ENCODE measurements around the gene KCNH6. TPM values are rescaled to one million over a fixed set of nuclear protein-coding genes. Genes with fewer than 3 reads are reported as not detected.

Gene KCNH6
- total and polyA plus RNA-seq, 9 of the 15 experiments (the other 6 are each of a cell fraction or from before 2014, with no cell fraction given): not detected

DNA sequence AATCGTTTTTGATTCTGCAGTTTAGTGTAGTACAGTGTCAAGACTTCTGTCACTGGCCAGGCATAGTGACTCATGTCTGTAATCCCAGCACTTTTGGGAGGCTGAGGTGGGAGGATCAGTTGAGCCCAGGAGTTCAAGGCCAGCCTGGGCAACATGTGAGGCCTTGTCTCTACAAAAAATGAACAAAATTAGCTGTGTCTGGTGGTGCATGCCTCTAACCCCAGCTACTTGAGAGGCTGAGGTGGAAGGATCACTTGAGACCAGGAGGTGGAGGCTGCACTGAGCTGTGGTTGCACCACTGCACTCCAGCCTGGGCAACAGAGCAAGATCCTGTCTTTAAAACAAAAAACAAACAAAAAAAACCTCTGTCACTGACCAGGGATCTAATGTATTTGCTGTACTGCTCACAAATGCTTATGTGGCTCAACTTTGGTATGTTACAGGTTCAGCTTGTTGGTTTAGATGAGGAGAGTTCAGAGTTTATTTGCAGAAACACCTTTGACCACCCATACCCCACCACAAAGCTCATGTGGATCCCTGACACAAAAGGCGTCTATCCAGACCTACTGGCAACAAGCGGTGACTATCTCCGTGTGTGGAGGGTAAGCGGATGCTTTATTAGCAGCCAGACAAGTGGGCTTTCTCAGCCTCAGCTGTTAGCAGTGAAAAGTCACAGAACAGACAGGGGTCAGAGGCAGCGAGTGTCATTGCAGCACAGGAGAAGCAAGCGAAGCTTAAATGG is 55.0 kb downstream of the KCNH6 start:
- H3K9me3 ChIP-seq (replicated peaks; ENCODE audit: control insufficient read depth, insufficient read depth, low read depth, low read length): no peaks in the 10 kb centered on the region
- in situ Hi-C loops (cut with MboI): no loop called here
- no peak overlapping the region for H3K9ac ChIP-seq (ENCODE audit: insufficient read depth in 1 of 2, low read depth in 2 of 2, low read length in 2 of 2)
- ATAC-seq (no peak), DNase-seq (ENCODE audit: extremely low read depth in 1 of 4, low spot score in 3 of 4) (no peak), FAIRE-seq (no peak)
- H3K27me3 ChIP-seq (ENCODE audit: control insufficient read depth in 2 of 2, insufficient read depth in 2 of 2, low read length in 2 of 2): no peaks in the 10 kb centered on the region
- BruUV-seq (replicated peaks): no TSS peak
- peak; percentile 57 for TF ChIP-seq ZNF121 (CRISPR knock-in tag; conservative IDR thresholded peaks at IDR 0.05)
- TF ChIP-seq NCOA1 (IDR thresholded peaks at IDR 0.05; ENCODE audit: low read depth): no peak
- no peaks in the 10 kb centered on the region for H3K4me1 ChIP-seq (replicated peaks in 1 of 2; ENCODE audit: control insufficient read depth in 2 of 2, insufficient read depth in 2 of 2, low read length in 2 of 2)
- H3K4me2 ChIP-seq (ENCODE audit: insufficient read depth, low read length): no peak overlapping the region
- WGBS (ENCODE audit: insufficient coverage, low coverage, missing lambda C conversion rate): 79% methylated on average over 7 of the region's 7 CpGs
- intact Hi-C loops (cut with micrococcal nuclease): no loop called here
- no peak overlapping the region for H2AFZ ChIP-seq (ENCODE audit: low read depth, low read length)
- H3K4me3 ChIP-seq: no peak overlapping the region
- H3K9me1 ChIP-seq (ENCODE audit: control insufficient read depth, insufficient read depth, low read length): no peaks in the 10 kb centered on the region
- ChIA-PET POLR2A (interaction anchor here (0.6 to 0.8 kb wide), 3 partner anchors 9 to 28 kb away, joined by 3 read pairs; no protein-coding TSS in a partner anchor), CTCF (ENCODE audit: low intra/inter-chr PET ratio) (no interaction called here)
- peaks cover 5% of the 10 kb centered on the region; the same call in 1 of the 2 replicates for H4K20me1 ChIP-seq (replicated peaks; ENCODE audit: control insufficient read depth, insufficient read depth, low read length)
- H3K36me3 ChIP-seq (ENCODE audit: control insufficient read depth, insufficient read depth, low read length): peaks cover 46% of the 10 kb centered on the region
- peaks cover 35% of the 10 kb centered on the region for H3K79me2 ChIP-seq (ENCODE audit: control insufficient read depth, insufficient read depth, low read length)
- no peak overlapping the region for H3K27ac ChIP-seq (ENCODE audit: extremely low read depth, low read depth, low read length)

GRCh38 chr17:63578769-63579111 is 55.6 kb downstream of the KCNH6 start:
- no peak overlapping the region for H3K9ac ChIP-seq (ENCODE audit: insufficient read depth in 1 of 2, low read depth in 2 of 2, low read length in 2 of 2)
- DNase-seq (ENCODE audit: extremely low read depth in 1 of 4, low spot score in 3 of 4) (no peak), FAIRE-seq (no peak), ATAC-seq (no peak)
- in situ Hi-C loops (cut with MboI): no loop called here
- POLR2A ChIA-PET: interaction anchor here (0.8 kb wide), 2 partner anchors 10 to 33 kb away, joined by 3 read pairs; no protein-coding TSS in a partner anchor
- 70% methylated on average over 5 of the region's 5 CpGs for WGBS (ENCODE audit: insufficient coverage, low coverage, missing lambda C conversion rate)
- CTCF ChIA-PET (ENCODE audit: low intra/inter-chr PET ratio): no interaction called here
- no peaks in the 10 kb centered on the region for H3K4me1 ChIP-seq (replicated peaks in 1 of 2; ENCODE audit: control insufficient read depth in 2 of 2, insufficient read depth in 2 of 2, low read length in 2 of 2)
- no peaks in the 10 kb centered on the region for H3K9me1 ChIP-seq (ENCODE audit: control insufficient read depth, insufficient read depth, low read length)
- H3K79me2 ChIP-seq (ENCODE audit: control insufficient read depth, insufficient read depth, low read length): peaks cover 30% of the 10 kb centered on the region
- H3K4me3 ChIP-seq: no peak overlapping the region
- H3K4me2 ChIP-seq (ENCODE audit: insufficient read depth, low read length): no peak overlapping the region
- no peaks in the 10 kb centered on the region for H3K9me3 ChIP-seq (replicated peaks; ENCODE audit: control insufficient read depth, insufficient read depth, low read depth, low read length)
- H4K20me1 ChIP-seq (replicated peaks; ENCODE audit: control insufficient read depth, insufficient read depth, low read length): peaks cover 3% of the 10 kb centered on the region; the same call in 1 of the 2 replicates
- intact Hi-C loops (cut with micrococcal nuclease): no loop called here
- H3K27me3 ChIP-seq (ENCODE audit: control insufficient read depth in 2 of 2, insufficient read depth in 2 of 2, low read length in 2 of 2): no peaks in the 10 kb centered on the region
- no TSS peak for BruUV-seq (replicated peaks)
- H3K27ac ChIP-seq (ENCODE audit: extremely low read depth, low read depth, low read length): no peak overlapping the region
- H2AFZ ChIP-seq (ENCODE audit: low read depth, low read length): no peak overlapping the region
- peaks cover 52% of the 10 kb centered on the region for H3K36me3 ChIP-seq (ENCODE audit: control insufficient read depth, insufficient read depth, low read length)
- no peak for TF ChIP-seq REST (IDR thresholded peaks at IDR 0.05; ENCODE audit: borderline replicate concordance)
- no peak for TF ChIP-seq REST (CRISPR knock-in tag; IDR thresholded peaks at IDR 0.05; ENCODE audit: low read depth)
- TF ChIP-seq, protein P1, sequence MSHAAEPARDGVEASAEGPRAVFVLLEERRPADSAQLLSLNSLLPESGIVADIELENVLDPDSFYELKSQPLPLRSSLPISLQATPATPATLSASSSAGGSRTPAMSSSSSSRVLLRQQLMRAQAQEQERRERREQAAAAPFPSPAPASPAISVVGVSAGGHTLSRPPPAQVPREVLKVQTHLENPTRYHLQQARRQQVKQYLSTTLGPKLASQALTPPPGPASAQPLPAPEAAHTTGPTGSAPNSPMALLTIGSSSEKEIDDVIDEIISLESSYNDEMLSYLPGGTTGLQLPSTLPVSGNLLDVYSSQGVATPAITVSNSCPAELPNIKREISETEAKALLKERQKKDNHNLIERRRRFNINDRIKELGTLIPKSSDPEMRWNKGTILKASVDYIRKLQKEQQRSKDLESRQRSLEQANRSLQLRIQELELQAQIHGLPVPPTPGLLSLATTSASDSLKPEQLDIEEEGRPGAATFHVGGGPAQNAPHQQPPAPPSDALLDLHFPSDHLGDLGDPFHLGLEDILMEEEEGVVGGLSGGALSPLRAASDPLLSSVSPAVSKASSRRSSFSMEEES (CRISPR knock-in tag; IDR thresholded peaks at IDR 0.05): no peak
- no peak for TF ChIP-seq LEF1 (IDR thresholded peaks at IDR 0.05)
